Effector CD4-positive, alpha-beta T cell (primary cell): ENCODE measurements around the gene ATP2A3.
A peak's percentile ranks its signal among the peaks of the same experiment; 100 is the strongest.

Experiments used
- DNase-seq: peaks from one replicate; pipeline ENCODE4 v3.0.0-alpha.2; 2020

ATP2A3 gene

GRCh38 chr17:3907483-3908216 lies 56.6 kb downstream of the ATP2A3 start:
- DNase-seq: no peak

- no peak for DNase-seq
These were observed 57.4 kb downstream of the ATP2A3 start for GRCh38 chr17:3906881-3907280.

- no peak for DNase-seq
These were observed 59.2 kb downstream of the ATP2A3 start for GRCh38 chr17:3905017-3905520.

- DNase-seq: no peak
These were observed 59.7 kb downstream of the ATP2A3 start for GRCh38 chr17:3904501-3904900.

- no peak for DNase-seq
These were observed 60.4 kb downstream of the ATP2A3 start for GRCh38 chr17:3903881-3904290.

- no peak for DNase-seq
These were observed 61.0 kb downstream of the ATP2A3 start for GRCh38 chr17:3903051-3903825.

GRCh38 chr17:3900646-3901045 lies 63.6 kb downstream of the ATP2A3 start:
- no peak for DNase-seq

- no peak for DNase-seq
These were observed 66.5 kb downstream of the ATP2A3 start for GRCh38 chr17:3897731-3898130.

GRCh38 chr17:3896968-3897235 lies 67.3 kb downstream of the ATP2A3 start:
- no peak for DNase-seq

GRCh38 chr17:3896108-3896967 lies 67.9 kb downstream of the ATP2A3 start:
- DNase-seq: no peak

- DNase-seq: no peak
These were observed 68.9 kb downstream of the ATP2A3 start for GRCh38 chr17:3895354-3895753.

- no peak for DNase-seq
These were observed 69.3 kb downstream of the ATP2A3 start for GRCh38 chr17:3894911-3895343.

GRCh38 chr17:3894188-3894587 lies 70.0 kb downstream of the ATP2A3 start:
- no peak for DNase-seq

- no peak for DNase-seq
These were observed 70.5 kb downstream of the ATP2A3 start for GRCh38 chr17:3893720-3894116.

GRCh38 chr17:3893003-3893719 lies 71.1 kb downstream of the ATP2A3 start, which contains the start of gene CAMKK1:
TSS of gene CAMKK1 (minus strand) at chr17:3893053. CDS start at chr17:3885687, 7,366 bp downstream.
- DNase-seq: peak; percentile 83

GRCh38 chr17:3892095-3892998 lies 71.9 kb downstream of the ATP2A3 start:
- peak; percentile 77 for DNase-seq

GRCh38 chr17:3891626-3892094 lies 72.6 kb downstream of the ATP2A3 start:
- DNase-seq: no peak

- no peak for DNase-seq
These were observed 73.4 kb downstream of the ATP2A3 start for GRCh38 chr17:3890878-3891219.

GRCh38 chr17:3890082-3890877 lies 74.0 kb downstream of the ATP2A3 start:
- DNase-seq: no peak

- no peak for DNase-seq
These were observed 74.8 kb downstream of the ATP2A3 start for GRCh38 chr17:3889325-3890012.
